ENCODE results near the gene ATP5F1E.
"Not testable (repeated sequence)": the region's sequence is repeated elsewhere in the genome, so short reads cannot be mapped to it uniquely, and the experiment has no call there.

The ATP5F1E gene

GRCh38 chr20:58987790-58988564 is 44.2 kb downstream of the ATP5F1E start:
- DNase-seq: peak; percentile 26

DNA sequence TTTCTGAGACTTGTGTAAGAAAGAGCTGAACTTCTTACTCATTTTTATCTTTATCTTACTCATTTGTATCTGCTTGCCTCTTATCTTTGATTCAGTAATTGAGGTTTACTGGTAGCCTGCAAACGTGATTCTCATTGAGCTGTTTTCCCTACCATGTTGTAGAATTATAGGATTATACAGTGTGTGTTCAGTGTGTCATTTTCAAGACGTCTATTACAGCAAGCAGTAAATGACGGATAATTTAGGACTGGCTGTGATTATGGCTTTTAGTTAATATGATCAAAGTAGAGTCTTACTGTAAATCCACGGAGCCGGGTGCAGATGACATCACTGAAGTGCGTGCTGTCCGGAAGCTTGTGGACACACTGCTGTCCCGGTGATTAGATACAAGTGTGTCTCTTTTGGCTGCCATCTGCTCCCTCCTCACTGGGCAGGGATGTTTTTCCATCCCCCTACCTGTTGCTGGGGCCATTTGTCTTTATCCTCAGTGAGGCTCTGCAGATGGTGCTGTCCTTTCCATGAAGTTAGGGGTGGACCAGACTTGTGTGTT is 45.1 kb downstream of the ATP5F1E start:
- peak; percentile 12 for DNase-seq

GRCh38 chr20:58986286-58986967 is 45.7 kb downstream of the ATP5F1E start:
- DNase-seq: peak; percentile 43

GRCh38 chr20:58985656-58986055 is 46.5 kb downstream of the ATP5F1E start:
- peak; percentile 6 for DNase-seq

GRCh38 chr20:58984691-58985090 is 47.4 kb downstream of the ATP5F1E start:
- DNase-seq: peak; percentile 38

- DNase-seq: not testable (repeated sequence)
Measured at GRCh38 chr20:58983115-58983468, 49.0 kb downstream of the ATP5F1E start.

GRCh38 chr20:58982406-58983114 is 49.6 kb downstream of the ATP5F1E start:
- DNase-seq: peak; percentile 41

- DNase-seq: peak; percentile 48
Measured at GRCh38 chr20:58981628-58982364, 50.3 kb downstream of the ATP5F1E start.

GRCh38 chr20:58980711-58981627 is 51.2 kb downstream of the ATP5F1E start, which contains the start of gene NELFCD:
Gene NELFCD, plus strand, starts transcription at chr20:58981256. Its CDS starts 54 bp downstream, at chr20:58981310.
- DNase-seq: peak; percentile 93

DNA sequence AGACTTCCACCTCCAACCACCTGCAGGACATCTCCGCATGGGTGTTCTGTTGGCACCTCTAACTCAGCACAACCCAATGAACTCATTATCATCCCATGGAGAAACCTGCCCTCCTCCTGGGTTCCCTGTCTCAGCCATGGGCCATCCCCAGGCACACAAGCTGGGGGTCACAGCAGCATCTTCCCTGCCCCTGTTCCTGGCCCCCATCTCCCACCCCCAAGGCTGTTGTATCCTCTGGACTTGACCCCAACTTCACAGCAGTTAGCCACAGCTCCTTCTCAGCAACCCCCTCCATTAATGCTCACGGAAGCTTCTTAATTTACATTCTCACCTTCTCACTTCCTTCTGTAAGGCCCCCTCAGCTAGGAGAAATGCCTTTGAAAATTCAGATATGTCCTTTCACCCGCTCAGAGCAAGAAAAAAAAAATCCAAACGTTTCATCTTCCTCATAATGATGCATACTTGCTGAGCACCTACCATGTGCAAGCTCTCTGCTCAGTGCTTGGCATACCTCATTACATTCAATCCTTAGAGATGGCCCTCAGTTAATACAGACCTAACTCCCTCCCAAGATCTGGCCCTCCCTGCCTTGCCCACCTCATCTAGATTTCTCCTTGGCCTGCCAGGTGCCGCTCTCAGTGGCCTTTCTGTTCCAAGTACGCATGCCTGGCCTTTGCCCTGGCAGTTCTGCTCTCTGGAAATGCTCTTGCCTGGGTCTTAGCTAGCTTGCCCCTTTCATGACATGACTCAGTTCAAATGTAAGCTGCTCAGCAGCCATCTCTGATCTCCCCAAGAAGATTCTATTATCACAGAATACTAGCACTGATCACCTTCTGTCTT is 53.6 kb downstream of the ATP5F1E start:
- DNase-seq: peak; percentile 46

DNA sequence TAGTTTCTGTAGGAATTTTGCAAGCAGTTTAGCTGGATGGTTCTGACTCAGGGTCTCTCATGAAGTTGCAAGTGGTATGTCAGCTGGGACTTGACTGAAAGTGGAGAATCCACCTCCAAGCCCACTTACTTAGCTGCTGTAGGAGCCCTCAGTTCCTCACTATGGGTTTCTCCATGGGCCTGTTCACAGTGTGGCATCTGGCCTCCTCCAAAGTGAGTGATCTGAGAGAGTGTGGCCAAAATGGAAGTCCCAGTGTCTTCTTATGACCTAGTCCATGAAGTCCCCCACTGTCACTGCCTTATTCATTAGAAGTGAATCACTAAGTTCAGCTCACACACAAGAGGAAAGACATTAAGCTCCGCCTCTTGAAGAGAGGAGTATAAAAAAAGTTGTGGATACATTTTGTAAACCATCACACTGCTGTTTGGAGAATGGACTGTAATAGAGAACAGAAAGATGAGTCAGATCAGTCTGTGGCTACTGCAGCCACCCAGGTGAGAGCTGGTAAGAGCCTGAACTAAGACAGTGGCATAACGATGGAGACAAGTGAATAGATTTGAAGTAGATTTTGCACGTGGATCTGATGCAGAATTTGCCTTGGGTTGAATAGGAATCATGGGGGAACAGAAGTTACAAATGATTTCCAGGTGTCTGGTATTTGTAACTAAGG is 55.9 kb downstream of the ATP5F1E start:
- DNase-seq: peak; percentile 6
